IMR-90 (cell line): ENCODE measurements around the gene PDZD2. TPM values are rescaled to one million over a fixed set of nuclear protein-coding genes. Genes with fewer than 3 reads are reported as not detected.

Source experiments
- ATAC-seq: fragments of 200-7000 bp; cut with Tn5 transposase; 2 replicates; pipeline ENCODE4 v1.9.1; 2020; ENCODE audit warnings: low read depth, mild to moderate bottlenecking, moderate library complexity
- BruUV-seq: library from RNA; stranded (reverse); fragments of 400-500 nt; replicated peaks from 2 replicates; lab custom pipeline; 2021; lab: Mats Ljungman, UMichigan
- CTCF ChIA-PET: fragments of 300-600 bp; formaldehyde crosslinking; extraction: SDS; loops from one replicate; lab custom pipeline; 2021; ENCODE audit warnings: antibody characterized with exemption; lab: Yijun Ruan, JAX
- POLR2A ChIA-PET: fragments of 300-600 bp; sonication (Branson Sonifier 250); formaldehyde crosslinking; loops from one replicate; lab custom pipeline; 2022; ENCODE audit warnings: antibody characterized with exemption; ENCODE audit not compliant: unreplicated experiment; lab: Charles Lee
- DNase-seq: peaks from one replicate; pipeline ENCODE4 v3.0.0; 2013
- H2AFZ ChIP-seq: replicated peaks from 2 replicates; pipeline ENCODE3; 2013; ENCODE audit warnings: low read length, mild to moderate bottlenecking; ENCODE audit not compliant: poor library complexity
- H2AK5ac ChIP-seq: 2 replicates; pipeline ENCODE4 v1.6.1; 2013; ENCODE audit warnings: low read depth, low read length, inconsistent platforms
- H2AK9ac ChIP-seq: replicated peaks from 2 replicates; pipeline ENCODE3; 2013; ENCODE audit warnings: mild to moderate bottlenecking, low read depth, low read length, moderate library complexity; ENCODE audit not compliant: poor library complexity
- H2BK120ac ChIP-seq: 2 replicates; pipeline ENCODE4 v1.6.1; 2013; ENCODE audit warnings: low read depth, low read length, inconsistent platforms
- H2BK15ac ChIP-seq: 3 replicates; pipeline ENCODE4 v1.6.1; 2013; ENCODE audit warnings: low read depth, low read length, inconsistent platforms
- H2BK20ac ChIP-seq: 2 replicates; pipeline ENCODE4 v1.6.1; 2013; ENCODE audit warnings: low read depth, mild to moderate bottlenecking, inconsistent platforms, low read length, moderate library complexity
- H2BK5ac ChIP-seq: 2 replicates; pipeline ENCODE4 v1.6.1; 2013; ENCODE audit warnings: mild to moderate bottlenecking, low read depth, low read length, inconsistent platforms; ENCODE audit not compliant: poor library complexity, severe bottlenecking
- H3K14ac ChIP-seq: replicated peaks from 2 replicates; pipeline ENCODE4 v1.6.1; 2013; ENCODE audit warnings: low read depth, low read length, inconsistent platforms
- H3K18ac ChIP-seq: 2 replicates; pipeline ENCODE4 v1.6.1; 2013; ENCODE audit warnings: low read depth, low read length, control low read depth
- H3K23ac ChIP-seq: 2 replicates; pipeline ENCODE4 v1.6.1; 2013; ENCODE audit warnings: low read depth, low read length, inconsistent platforms
- H3K27ac ChIP-seq: 2 replicates; pipeline ENCODE4 v1.5.1; 2013; ENCODE audit warnings: mild to moderate bottlenecking, control low read depth, low read length; ENCODE audit not compliant: insufficient read depth
- H3K27me3 ChIP-seq: 2 replicates; pipeline ENCODE4 v1.6.1; 2013; ENCODE audit warnings: low read length; ENCODE audit not compliant: control insufficient read depth, insufficient read depth
- H3K36me3 ChIP-seq: 2 replicates; pipeline ENCODE4 v1.6.1; 2013; ENCODE audit warnings: low read length, mixed read lengths; ENCODE audit not compliant: control insufficient read depth, insufficient read depth
- H3K4ac ChIP-seq: 2 replicates; pipeline ENCODE4 v1.6.1; 2013; ENCODE audit warnings: low read depth, low read length, inconsistent platforms
- H3K4me1 ChIP-seq: 2 replicates; pipeline ENCODE4 v1.6.1; 2013; ENCODE audit warnings: low read length, mixed read lengths; ENCODE audit not compliant: control insufficient read depth, insufficient read depth
- H3K4me2 ChIP-seq: 2 replicates; pipeline ENCODE4 v1.6.1; 2013; ENCODE audit warnings: low read depth, mild to moderate bottlenecking, control low read depth, low read length, moderate library complexity
- H3K4me3 ChIP-seq: 2 replicates; pipeline ENCODE4 v1.5.1; 2013; ENCODE audit warnings: low read depth, mild to moderate bottlenecking, control low read depth, low read length, moderate library complexity; ENCODE audit not compliant: insufficient read depth
- H3K56ac ChIP-seq: 2 replicates; pipeline ENCODE4 v1.6.1; 2013; ENCODE audit warnings: low read length, inconsistent platforms; ENCODE audit not compliant: insufficient read depth; ENCODE audit errors: extremely low read depth
- H3K79me1 ChIP-seq, 2 experiments: 2 replicates each; pipeline ENCODE4 v1.6.1; 2013; ENCODE audit warnings: low read length in 2 of 2, inconsistent platforms in 1 of 2, low read depth in 1 of 2
- H3K9ac ChIP-seq: 2 replicates; pipeline ENCODE4 v1.6.1; 2013; ENCODE audit warnings: low read depth, low read length, control low read depth
- H3K9me1 ChIP-seq: 2 replicates; pipeline ENCODE4 v1.6.1; 2013; ENCODE audit warnings: low read length, inconsistent platforms; ENCODE audit not compliant: insufficient read depth
- H3K9me3 ChIP-seq: 2 replicates; pipeline ENCODE4 v1.6.1; 2013; ENCODE audit warnings: low read length; ENCODE audit not compliant: control insufficient read depth, insufficient read depth
- H4K20me1 ChIP-seq: 2 replicates; pipeline ENCODE4 v1.6.1; 2013; ENCODE audit warnings: low read length, inconsistent platforms; ENCODE audit not compliant: insufficient read depth
- H4K5ac ChIP-seq: 2 replicates; pipeline ENCODE4 v1.6.1; 2013; ENCODE audit warnings: mild to moderate bottlenecking, low read depth, low read length, control low read depth
- H4K8ac ChIP-seq, 2 experiments: 2 replicates each; pipeline ENCODE4 v1.6.1; 2013; ENCODE audit warnings: low read depth in 2 of 2, low read length in 2 of 2, control low read depth in 1 of 2, inconsistent platforms in 1 of 2
- H4K91ac ChIP-seq: 2 replicates; pipeline ENCODE4 v1.6.1; 2013; ENCODE audit warnings: low read depth, low read length, inconsistent platforms; ENCODE audit not compliant: insufficient read depth
- FOS ChIP-seq: fragments of 150-350 bp; IDR thresholded peaks from 2 replicates; pipeline ENCODE4 v1.6.1; 2016; ENCODE audit warnings: low read depth, low read length
- WGBS, 2 experiments: methylation state at CpG; one replicate each; pipeline versions ENCODE4 v1.1.5 to v1.1.7; 2013; ENCODE audit warnings: missing lambda C conversion rate in 2 of 2; ENCODE audit not compliant: insufficient read length in 1 of 2; ENCODE audit errors: extremely low coverage in 2 of 2; 5-methylcytosine and 5-hydroxymethylcytosine counted together
- dilution Hi-C: fragments of 300-500 bp; cut with HindIII; formaldehyde crosslinking; loops from one replicate; pipeline ENCODE4 v1.14.3; 2018; ENCODE audit warnings: low sequenced_read_pairs; ENCODE audit not compliant: unreplicated experiment
- in situ Hi-C: fragments of 300-500 bp; cut with MboI; formaldehyde crosslinking; loops from 3 replicates; pipeline ENCODE4 v1.14.3; 2019; ENCODE audit warnings: low sequenced_read_pairs, inconsistent platforms, mixed read lengths
- intact Hi-C: fragments of 100-400 bp; cut with micrococcal nuclease; formaldehyde crosslinking; loops from 2 replicates; pipeline ENCODE4 v1.10.0; 2022
- polyA plus RNA-seq, 3 experiments: library from polyadenylated mRNA; depleted of rRNA; stranded (reverse); fragments of >200 nt; gene quantifications; 2 replicates each; pipeline ENCODE4 v1.2.3, GENCODE V29; 2012; ENCODE audit warnings: low replicate concordance in 1 of 3
- total RNA-seq: library from RNA; depleted of rRNA; stranded (reverse); fragments of >200 nt; gene quantifications from 2 replicates; pipeline ENCODE4 v1.2.3, GENCODE V29; 2012

The PDZD2 gene
- total and polyA plus RNA-seq, 2 of the 4 experiments (the other 2 are of a cell fraction), result under 0.01 to 0.02 TPM

- TF ChIP-seq FOS, result no peak
- DNase-seq, result no peak
- CTCF ChIA-PET, result no interaction called here
Observed at GRCh38 chr5:31806561-31806960, 167.6 kb downstream of the PDZD2 start.

More at GRCh38 chr5:31806561-31806960, 167.6 kb downstream of the PDZD2 start:
- no TSS peak for BruUV-seq
- no peak overlapping the region for H4K5ac ChIP-seq
- no peak overlapping the region for H4K8ac ChIP-seq
- H3K27me3 ChIP-seq, result peaks cover 26% of the 10 kb centered on the region
- no peak overlapping the region for H2AFZ ChIP-seq
- H3K4me1 ChIP-seq, result no peaks in the 10 kb centered on the region
- intact Hi-C loops (no loop called here), dilution Hi-C loops (no loop called here), in situ Hi-C loops (loop anchor here (10.0 kb wide), 1 partner anchor 222 kb away; no protein-coding TSS in a partner anchor)
- H3K4ac ChIP-seq, result no peak overlapping the region
- H2BK15ac ChIP-seq, result no peak overlapping the region
- H3K9me1 ChIP-seq, result no peaks in the 10 kb centered on the region
- no peak overlapping the region for H3K4me2 ChIP-seq
- no peak overlapping the region for H2AK5ac ChIP-seq
- no peak overlapping the region for H2AK9ac ChIP-seq
- H3K23ac ChIP-seq, result no peak overlapping the region
- H3K9me3 ChIP-seq, result no peaks in the 10 kb centered on the region
- H2BK5ac ChIP-seq, result no peak overlapping the region
- H3K9ac ChIP-seq, result no peak overlapping the region
- no peak overlapping the region for H2BK20ac ChIP-seq
- H4K20me1 ChIP-seq, result no peaks in the 10 kb centered on the region
- H3K4me3 ChIP-seq, result no peak overlapping the region
- no peak overlapping the region for H3K27ac ChIP-seq
- H2BK120ac ChIP-seq, result no peak overlapping the region
- 49% methylated on average over 3 of the region's 6 CpGs; no CpG with 5 or more reads in 1 of the 2 experiments for WGBS, 2 experiments
- H3K18ac ChIP-seq, result no peak overlapping the region
- no peak overlapping the region for H4K91ac ChIP-seq
- no peaks in the 10 kb centered on the region for H3K36me3 ChIP-seq
- POLR2A ChIA-PET, result no interaction called here
- no peak overlapping the region for H3K56ac ChIP-seq
- no peaks in the 10 kb centered on the region for H3K79me1 ChIP-seq
- no peak for ATAC-seq
- H3K14ac ChIP-seq, result no peak overlapping the region
